Esophagus muscularis mucosa (tissue), 3 donors: ENCODE measurements around the gene SLC8A1.

Source experiments
- POLR2A ChIP-seq: fragments of 450-650 bp; IDR thresholded peaks from one replicate; pipeline ENCODE4 v1.6.1; 2017; ENCODE audit warnings: antibody characterized with exemption, moderate library complexity, mild to moderate bottlenecking, low read depth
- TF ChIP-seq, protein P1 (sequence below), 3 experiments: fragments of 200-600 bp in 2 of 3; fragments of 450-650 bp in 1 of 3; sonication (generic) in 2 of 3; IDR thresholded peaks; one replicate each; pipeline ENCODE4 v1.5.1; 2017 to 2019; ENCODE audit warnings: antibody characterized with exemption in 3 of 3, mild to moderate bottlenecking in 2 of 3, moderate library complexity in 1 of 3

DNA sequence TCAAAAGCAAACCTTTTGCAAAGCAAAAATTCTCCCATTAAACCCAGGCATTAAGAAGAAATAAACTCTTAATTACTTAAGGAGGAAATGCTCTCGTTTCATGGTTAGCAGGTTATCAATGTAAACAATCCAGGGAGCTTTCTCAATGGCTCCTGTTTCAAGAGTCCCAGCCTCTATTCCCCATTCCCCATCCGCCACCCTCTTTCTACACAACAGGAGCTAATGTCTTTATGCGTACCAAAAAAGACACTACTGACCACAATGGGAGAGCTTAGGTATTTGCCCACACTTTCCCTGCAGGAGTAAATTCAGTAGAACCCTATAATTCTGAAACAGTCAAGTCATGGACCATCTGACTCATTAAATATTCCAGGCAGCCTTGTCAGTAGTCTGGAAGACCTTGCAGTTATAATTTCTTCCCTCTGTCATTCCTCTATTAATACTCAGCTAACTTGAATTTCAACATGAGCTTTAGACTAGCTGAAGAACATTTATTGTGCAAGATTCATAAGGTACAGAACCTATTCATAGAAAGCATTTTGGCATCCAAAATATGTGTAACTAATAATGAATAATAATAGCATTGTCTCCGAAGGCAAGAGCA is 48.6 kb downstream of the SLC8A1 start:
- TF ChIP-seq POLR2A, result no peak
- TF ChIP-seq, protein P1, sequence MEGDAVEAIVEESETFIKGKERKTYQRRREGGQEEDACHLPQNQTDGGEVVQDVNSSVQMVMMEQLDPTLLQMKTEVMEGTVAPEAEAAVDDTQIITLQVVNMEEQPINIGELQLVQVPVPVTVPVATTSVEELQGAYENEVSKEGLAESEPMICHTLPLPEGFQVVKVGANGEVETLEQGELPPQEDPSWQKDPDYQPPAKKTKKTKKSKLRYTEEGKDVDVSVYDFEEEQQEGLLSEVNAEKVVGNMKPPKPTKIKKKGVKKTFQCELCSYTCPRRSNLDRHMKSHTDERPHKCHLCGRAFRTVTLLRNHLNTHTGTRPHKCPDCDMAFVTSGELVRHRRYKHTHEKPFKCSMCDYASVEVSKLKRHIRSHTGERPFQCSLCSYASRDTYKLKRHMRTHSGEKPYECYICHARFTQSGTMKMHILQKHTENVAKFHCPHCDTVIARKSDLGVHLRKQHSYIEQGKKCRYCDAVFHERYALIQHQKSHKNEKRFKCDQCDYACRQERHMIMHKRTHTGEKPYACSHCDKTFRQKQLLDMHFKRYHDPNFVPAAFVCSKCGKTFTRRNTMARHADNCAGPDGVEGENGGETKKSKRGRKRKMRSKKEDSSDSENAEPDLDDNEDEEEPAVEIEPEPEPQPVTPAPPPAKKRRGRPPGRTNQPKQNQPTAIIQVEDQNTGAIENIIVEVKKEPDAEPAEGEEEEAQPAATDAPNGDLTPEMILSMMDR (IDR thresholded peaks at IDR 0.05), result no peak
